GM23338 (cell line): ENCODE results near the gene SELENOM. TPM values are rescaled to one million over a fixed set of nuclear protein-coding genes. Genes with fewer than 3 reads are reported as not detected.

ENCODE experiments used
- ATAC-seq: fragments of 200-7000 bp; cut with Tn5 transposase; 3 replicates; pipeline ENCODE4 v1.9.1; 2020
- DNase-seq: peaks from one replicate; pipeline ENCODE4 v3.0.0-alpha.2; 2015; ENCODE audit warnings: low spot score
- H2AFZ ChIP-seq: fragments of 200-600 bp; sonication (generic); 2 replicates; pipeline ENCODE4 v1.8.0; 2016; ENCODE audit warnings: antibody characterized with exemption, mild to moderate bottlenecking, moderate library complexity
- H3F3A ChIP-seq: fragments of 200-600 bp; sonication (generic); replicated peaks from 2 replicates; pipeline ENCODE4 v1.8.0; 2017; ENCODE audit warnings: antibody characterized with exemption, mixed run types, low read depth
- H3K27ac ChIP-seq: fragments of 200-600 bp; sonication (generic); 2 replicates; pipeline ENCODE4 v1.6.1; 2016; ENCODE audit warnings: low read depth
- H3K27me3 ChIP-seq: fragments of 200-600 bp; sonication (generic); 2 replicates; pipeline ENCODE4 v1.8.0; 2016; ENCODE audit warnings: mild to moderate bottlenecking, mixed run types, moderate library complexity; ENCODE audit not compliant: insufficient read depth
- H3K36me3 ChIP-seq: fragments of 200-600 bp; sonication (generic); 2 replicates; pipeline ENCODE4 v1.8.0; 2016; ENCODE audit warnings: mild to moderate bottlenecking; ENCODE audit not compliant: insufficient read depth
- H3K4me1 ChIP-seq: fragments of 200-600 bp; sonication (generic); 2 replicates; pipeline ENCODE4 v1.8.0; 2016; ENCODE audit warnings: mild to moderate bottlenecking, moderate library complexity; ENCODE audit not compliant: insufficient read depth
- H3K4me2 ChIP-seq: fragments of 200-600 bp; sonication (generic); 2 replicates; pipeline ENCODE4 v1.7.1; 2017; ENCODE audit warnings: mixed run types
- H3K4me3 ChIP-seq: fragments of 200-600 bp; sonication (generic); 2 replicates; pipeline ENCODE4 v1.6.1; 2016; ENCODE audit warnings: mixed run types
- H3K79me2 ChIP-seq: fragments of 200-600 bp; sonication (generic); replicated peaks from 2 replicates; pipeline ENCODE4 v1.8.0; 2017; ENCODE audit warnings: mild to moderate bottlenecking; ENCODE audit not compliant: insufficient read depth
- H3K9me2 ChIP-seq: fragments of 200-600 bp; sonication (generic); 2 replicates; pipeline ENCODE4 v1.8.0; 2017; ENCODE audit not compliant: insufficient read depth
- H4K20me1 ChIP-seq: fragments of 200-600 bp; sonication (generic); replicated peaks from 2 replicates; pipeline ENCODE4 v1.8.0; 2017; ENCODE audit warnings: mild to moderate bottlenecking; ENCODE audit not compliant: insufficient read depth
- H3K27ac Mint-ChIP-seq: 2 replicates; pipeline ENCODE4 v1.8.0; 2020; ENCODE audit warnings: inconsistent platforms, mild to moderate bottlenecking, moderate library complexity, mixed read lengths
- H3K27me3 Mint-ChIP-seq: 3 replicates; pipeline ENCODE4 v1.8.0; 2022; ENCODE audit warnings: low read depth, mild to moderate bottlenecking, moderate library complexity, mixed read lengths, inconsistent platforms; ENCODE audit not compliant: insufficient read depth, poor library complexity
- H3K36me3 Mint-ChIP-seq: 3 replicates; pipeline ENCODE4 v1.8.0; 2021; ENCODE audit warnings: low read depth, mild to moderate bottlenecking, inconsistent platforms, moderate library complexity, mixed read lengths
- H3K4me1 Mint-ChIP-seq: 3 replicates; pipeline ENCODE4 v1.8.0; 2020; ENCODE audit warnings: mild to moderate bottlenecking, inconsistent platforms, mixed read lengths
- H3K4me3 Mint-ChIP-seq: 3 replicates; pipeline ENCODE4 v1.8.0; 2021; ENCODE audit warnings: moderate library complexity, mild to moderate bottlenecking, inconsistent platforms, mixed read lengths
- H3K9me3 Mint-ChIP-seq: 3 replicates; pipeline ENCODE4 v1.8.0; 2020; ENCODE audit warnings: moderate library complexity, mild to moderate bottlenecking, inconsistent platforms, mixed read lengths
- CREB1 ChIP-seq: fragments of 250-450 bp; sonication (Bioruptor Pico); IDR thresholded peaks from 2 replicates; pipeline ENCODE4 v1.5.0; 2020; ENCODE audit warnings: low read depth, mild to moderate bottlenecking, moderate library complexity
- EZH2 ChIP-seq: fragments of 200-600 bp; sonication (generic); IDR thresholded peaks from one replicate; pipeline ENCODE4 v1.8.0; 2017; ENCODE audit warnings: antibody characterized with exemption, mild to moderate bottlenecking, low read depth; ENCODE audit not compliant: unreplicated experiment
- EZH2phosphoT487 ChIP-seq: fragments of 200-600 bp; sonication (generic); IDR thresholded peaks from one replicate; pipeline ENCODE4 v1.8.1; 2018; ENCODE audit warnings: antibody characterized with exemption; ENCODE audit not compliant: unreplicated experiment
- JUNB ChIP-seq: IDR thresholded peaks from one replicate; pipeline ENCODE4 v1.6.1; 2016; ENCODE audit warnings: antibody characterized with exemption; ENCODE audit not compliant: unreplicated experiment
- NANOG ChIP-seq: IDR thresholded peaks from 2 replicates; pipeline ENCODE4 v1.6.1; 2016; ENCODE audit warnings: antibody characterized with exemption, borderline replicate concordance
- POLR2AphosphoS5 ChIP-seq: IDR thresholded peaks from 2 replicates; pipeline ENCODE4 v1.6.1; 2016; ENCODE audit warnings: antibody characterized with exemption, low read depth
- REST ChIP-seq: IDR thresholded peaks from one replicate; pipeline ENCODE4 v1.6.1; 2018; ENCODE audit warnings: antibody characterized with exemption; ENCODE audit not compliant: unreplicated experiment
- STAT1 ChIP-seq: IDR thresholded peaks from one replicate; pipeline ENCODE4 v1.6.1; 2016; ENCODE audit warnings: antibody characterized with exemption; ENCODE audit not compliant: unreplicated experiment
- ZNF114 ChIP-seq: fragments of 250-450 bp; sonication (Bioruptor Pico); IDR thresholded peaks from 2 replicates; pipeline ENCODE4 v1.5.0; 2020; ENCODE audit warnings: mild to moderate bottlenecking, moderate library complexity
- ZNF331 ChIP-seq: fragments of 250-450 bp; sonication (Bioruptor Pico); IDR thresholded peaks from 2 replicates; pipeline ENCODE4 v1.5.0; 2020; ENCODE audit warnings: low read depth, mild to moderate bottlenecking, moderate library complexity
- polyA plus RNA-seq: library from polyadenylated mRNA; unstranded; fragments of >200 nt; fragmentation: Nextera tagmentation; extraction: Ambion mirVana; gene quantifications from 2 replicates; pipeline ENCODE4 v1.2.1, GENCODE V29; 2016
- total RNA-seq: library from RNA; depleted of rRNA; stranded (reverse); fragments of >200 nt; shearing (Covaris generic); gene quantifications from 2 replicates; pipeline ENCODE4 v1.2.3, GENCODE V29; 2014
- TF ChIP-seq, protein P1 (sequence below), 2 experiments: fragments of 200-600 bp in 1 of 2; sonication (generic) in 1 of 2; conservative IDR thresholded peaks; 2 replicates each; pipeline versions ENCODE4 v1.5.1 to v1.6.1; 2016 to 2017; ENCODE audit warnings: antibody characterized with exemption in 2 of 2, low read depth in 2 of 2, mild to moderate bottlenecking in 2 of 2, moderate library complexity in 1 of 2
- TF ChIP-seq, protein P2 (sequence below): fragments of 250-450 bp; sonication (Bioruptor Pico); IDR thresholded peaks from 2 replicates; pipeline ENCODE4 v1.5.0; 2020; ENCODE audit warnings: mild to moderate bottlenecking, moderate library complexity
- TF ChIP-seq, protein P3 (sequence below): IDR thresholded peaks from 2 replicates; pipeline ENCODE4 v1.6.1; 2016; ENCODE audit warnings: antibody characterized with exemption

Gene SELENOM
- total and polyA plus RNA-seq, 2 experiments from 2014 or later, result 44.9 to 50.8 TPM

DNA sequence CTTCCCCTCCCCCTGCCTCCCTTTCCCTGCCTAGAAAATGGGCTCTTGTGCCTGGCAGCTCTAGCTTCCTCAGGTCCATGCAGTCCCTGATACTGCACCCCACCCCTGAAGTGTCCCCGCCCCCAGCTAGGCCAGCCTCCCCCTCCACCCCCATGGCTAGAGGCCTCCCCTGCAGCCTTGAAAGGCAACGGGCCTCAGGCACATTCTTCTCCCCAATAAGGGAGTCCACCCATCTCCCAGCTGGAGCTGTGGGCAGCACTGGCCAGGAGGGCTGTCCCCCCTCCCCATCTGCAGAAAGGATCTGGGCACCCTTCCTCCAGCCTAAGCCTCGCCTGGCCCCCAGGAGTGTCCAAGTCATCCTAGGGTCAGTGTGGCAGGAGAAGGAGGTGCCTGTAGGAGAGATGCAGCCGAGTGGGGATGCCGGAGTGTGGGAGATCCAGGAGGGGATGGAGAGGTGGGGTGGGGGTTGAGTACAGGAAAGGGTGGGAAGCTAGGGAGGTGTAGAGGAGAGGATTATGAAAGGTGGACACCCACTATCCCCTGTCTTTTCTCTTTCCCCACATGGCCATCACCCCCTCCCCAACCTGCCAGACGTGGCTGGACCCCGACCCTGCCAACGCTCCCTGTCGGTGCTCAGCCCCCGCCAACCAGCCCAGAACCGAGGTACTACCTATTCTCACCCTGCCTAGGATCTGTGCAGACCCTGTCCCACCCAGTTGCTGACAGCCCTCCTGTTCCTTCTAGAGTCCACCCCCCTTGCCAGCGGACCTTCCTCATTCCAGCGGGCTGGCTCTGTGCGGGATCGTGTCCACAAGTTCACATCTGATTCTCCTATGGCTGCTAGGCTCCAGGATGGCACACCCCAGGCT lies 16.9 kb downstream of the SELENOM start:
- no peaks in the 10 kb centered on the region for H3K9me2 ChIP-seq
- no peaks in the 10 kb centered on the region for H3K79me2 ChIP-seq
- no peaks in the 10 kb centered on the region for H3K27me3 ChIP-seq
- no peaks in the 10 kb centered on the region for H3K9me3 Mint-ChIP-seq
- H3K4me2 ChIP-seq, result no peak overlapping the region
- H3K36me3 ChIP-seq, result no peaks in the 10 kb centered on the region
- ATAC-seq (no peak), DNase-seq (no peak)
- no peaks in the 10 kb centered on the region for H3F3A ChIP-seq
- H3K4me3 Mint-ChIP-seq, result no peak overlapping the region
- H2AFZ ChIP-seq, result no peak overlapping the region
- no peaks in the 10 kb centered on the region for H3K36me3 Mint-ChIP-seq
- H4K20me1 ChIP-seq, result no peaks in the 10 kb centered on the region
- TF ChIP-seq, protein P1, sequence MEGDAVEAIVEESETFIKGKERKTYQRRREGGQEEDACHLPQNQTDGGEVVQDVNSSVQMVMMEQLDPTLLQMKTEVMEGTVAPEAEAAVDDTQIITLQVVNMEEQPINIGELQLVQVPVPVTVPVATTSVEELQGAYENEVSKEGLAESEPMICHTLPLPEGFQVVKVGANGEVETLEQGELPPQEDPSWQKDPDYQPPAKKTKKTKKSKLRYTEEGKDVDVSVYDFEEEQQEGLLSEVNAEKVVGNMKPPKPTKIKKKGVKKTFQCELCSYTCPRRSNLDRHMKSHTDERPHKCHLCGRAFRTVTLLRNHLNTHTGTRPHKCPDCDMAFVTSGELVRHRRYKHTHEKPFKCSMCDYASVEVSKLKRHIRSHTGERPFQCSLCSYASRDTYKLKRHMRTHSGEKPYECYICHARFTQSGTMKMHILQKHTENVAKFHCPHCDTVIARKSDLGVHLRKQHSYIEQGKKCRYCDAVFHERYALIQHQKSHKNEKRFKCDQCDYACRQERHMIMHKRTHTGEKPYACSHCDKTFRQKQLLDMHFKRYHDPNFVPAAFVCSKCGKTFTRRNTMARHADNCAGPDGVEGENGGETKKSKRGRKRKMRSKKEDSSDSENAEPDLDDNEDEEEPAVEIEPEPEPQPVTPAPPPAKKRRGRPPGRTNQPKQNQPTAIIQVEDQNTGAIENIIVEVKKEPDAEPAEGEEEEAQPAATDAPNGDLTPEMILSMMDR (conservative IDR thresholded peaks at IDR 0.05; ENCODE audit: low read depth in 2 of 2), result no peak
- TF ChIP-seq NANOG (no peak), ZNF114 (no peak), EZH2phosphoT487 (no peak), REST (no peak), CREB1 (CRISPR knock-in tag) (no peak), ZNF331 (no peak), POLR2AphosphoS5 (no peak), JUNB (no peak), EZH2 (no peak), STAT1 (no peak)
- TF ChIP-seq, protein P2, sequence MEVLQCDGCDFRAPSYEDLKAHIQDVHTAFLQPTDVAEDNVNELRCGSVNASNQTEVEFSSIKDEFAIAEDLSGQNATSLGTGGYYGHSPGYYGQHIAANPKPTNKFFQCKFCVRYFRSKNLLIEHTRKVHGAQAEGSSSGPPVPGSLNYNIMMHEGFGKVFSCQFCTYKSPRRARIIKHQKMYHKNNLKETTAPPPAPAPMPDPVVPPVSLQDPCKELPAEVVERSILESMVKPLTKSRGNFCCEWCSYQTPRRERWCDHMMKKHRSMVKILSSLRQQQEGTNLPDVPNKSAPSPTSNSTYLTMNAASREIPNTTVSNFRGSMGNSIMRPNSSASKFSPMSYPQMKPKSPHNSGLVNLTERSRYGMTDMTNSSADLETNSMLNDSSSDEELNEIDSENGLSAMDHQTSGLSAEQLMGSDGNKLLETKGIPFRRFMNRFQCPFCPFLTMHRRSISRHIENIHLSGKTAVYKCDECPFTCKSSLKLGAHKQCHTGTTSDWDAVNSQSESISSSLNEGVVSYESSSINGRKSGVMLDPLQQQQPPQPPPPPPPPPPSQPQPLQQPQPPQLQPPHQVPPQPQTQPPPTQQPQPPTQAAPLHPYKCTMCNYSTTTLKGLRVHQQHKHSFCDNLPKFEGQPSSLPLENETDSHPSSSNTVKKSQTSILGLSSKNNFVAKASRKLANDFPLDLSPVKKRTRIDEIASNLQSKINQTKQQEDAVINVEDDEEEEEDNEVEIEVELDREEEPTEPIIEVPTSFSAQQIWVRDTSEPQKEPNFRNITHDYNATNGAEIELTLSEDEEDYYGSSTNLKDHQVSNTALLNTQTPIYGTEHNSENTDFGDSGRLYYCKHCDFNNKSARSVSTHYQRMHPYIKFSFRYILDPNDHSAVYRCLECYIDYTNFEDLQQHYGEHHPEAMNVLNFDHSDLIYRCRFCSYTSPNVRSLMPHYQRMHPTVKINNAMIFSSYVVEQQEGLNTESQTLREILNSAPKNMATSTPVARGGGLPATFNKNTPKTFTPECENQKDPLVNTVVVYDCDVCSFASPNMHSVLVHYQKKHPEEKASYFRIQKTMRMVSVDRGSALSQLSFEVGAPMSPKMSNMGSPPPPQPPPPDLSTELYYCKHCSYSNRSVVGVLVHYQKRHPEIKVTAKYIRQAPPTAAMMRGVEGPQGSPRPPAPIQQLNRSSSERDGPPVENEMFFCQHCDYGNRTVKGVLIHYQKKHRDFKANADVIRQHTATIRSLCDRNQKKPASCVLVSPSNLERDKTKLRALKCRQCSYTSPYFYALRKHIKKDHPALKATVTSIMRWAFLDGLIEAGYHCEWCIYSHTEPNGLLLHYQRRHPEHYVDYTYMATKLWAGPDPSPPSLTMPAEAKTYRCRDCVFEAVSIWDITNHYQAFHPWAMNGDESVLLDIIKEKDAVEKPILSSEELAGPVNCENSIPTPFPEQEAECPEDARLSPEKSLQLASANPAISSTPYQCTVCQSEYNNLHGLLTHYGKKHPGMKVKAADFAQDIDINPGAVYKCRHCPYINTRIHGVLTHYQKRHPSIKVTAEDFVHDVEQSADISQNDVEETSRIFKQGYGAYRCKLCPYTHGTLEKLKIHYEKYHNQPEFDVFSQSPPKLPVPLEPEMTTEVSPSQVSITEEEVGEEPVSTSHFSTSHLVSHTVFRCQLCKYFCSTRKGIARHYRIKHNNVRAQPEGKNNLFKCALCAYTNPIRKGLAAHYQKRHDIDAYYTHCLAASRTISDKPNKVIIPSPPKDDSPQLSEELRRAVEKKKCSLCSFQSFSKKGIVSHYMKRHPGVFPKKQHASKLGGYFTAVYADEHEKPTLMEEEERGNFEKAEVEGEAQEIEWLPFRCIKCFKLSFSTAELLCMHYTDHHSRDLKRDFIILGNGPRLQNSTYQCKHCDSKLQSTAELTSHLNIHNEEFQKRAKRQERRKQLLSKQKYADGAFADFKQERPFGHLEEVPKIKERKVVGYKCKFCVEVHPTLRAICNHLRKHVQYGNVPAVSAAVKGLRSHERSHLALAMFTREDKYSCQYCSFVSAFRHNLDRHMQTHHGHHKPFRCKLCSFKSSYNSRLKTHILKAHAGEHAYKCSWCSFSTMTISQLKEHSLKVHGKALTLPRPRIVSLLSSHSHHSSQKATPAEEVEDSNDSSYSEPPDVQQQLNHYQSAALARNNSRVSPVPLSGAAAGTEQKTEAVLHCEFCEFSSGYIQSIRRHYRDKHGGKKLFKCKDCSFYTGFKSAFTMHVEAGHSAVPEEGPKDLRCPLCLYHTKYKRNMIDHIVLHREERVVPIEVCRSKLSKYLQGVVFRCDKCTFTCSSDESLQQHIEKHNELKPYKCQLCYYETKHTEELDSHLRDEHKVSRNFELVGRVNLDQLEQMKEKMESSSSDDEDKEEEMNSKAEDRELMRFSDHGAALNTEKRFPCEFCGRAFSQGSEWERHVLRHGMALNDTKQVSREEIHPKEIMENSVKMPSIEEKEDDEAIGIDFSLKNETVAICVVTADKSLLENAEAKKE, result no peak
- TF ChIP-seq, protein P3, sequence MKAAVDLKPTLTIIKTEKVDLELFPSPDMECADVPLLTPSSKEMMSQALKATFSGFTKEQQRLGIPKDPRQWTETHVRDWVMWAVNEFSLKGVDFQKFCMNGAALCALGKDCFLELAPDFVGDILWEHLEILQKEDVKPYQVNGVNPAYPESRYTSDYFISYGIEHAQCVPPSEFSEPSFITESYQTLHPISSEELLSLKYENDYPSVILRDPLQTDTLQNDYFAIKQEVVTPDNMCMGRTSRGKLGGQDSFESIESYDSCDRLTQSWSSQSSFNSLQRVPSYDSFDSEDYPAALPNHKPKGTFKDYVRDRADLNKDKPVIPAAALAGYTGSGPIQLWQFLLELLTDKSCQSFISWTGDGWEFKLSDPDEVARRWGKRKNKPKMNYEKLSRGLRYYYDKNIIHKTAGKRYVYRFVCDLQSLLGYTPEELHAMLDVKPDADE, result no peak
- peaks cover 14% of the 10 kb centered on the region for H3K27me3 Mint-ChIP-seq
- no peak overlapping the region for H3K4me3 ChIP-seq
- H3K27ac ChIP-seq, result no peak overlapping the region
- H3K4me1 ChIP-seq, result no peaks in the 10 kb centered on the region
- H3K4me1 Mint-ChIP-seq, result peaks cover 2% of the 10 kb centered on the region; the same call in 2 of the 3 replicates
- H3K27ac Mint-ChIP-seq, result no peak overlapping the region
